NCI-H526 treated with DMSO at 0.1 percent for 48 hours (cell line): ENCODE data around the gene ACOT8.
"Not testable (repeated sequence)": the region's sequence is repeated elsewhere in the genome, so short reads cannot be mapped to it uniquely, and the experiment has no call there.

Experiments
- DNase-seq: peaks from one replicate; lab custom pipeline; 2025; lab: John Stamatoyannopoulos, UW

The ACOT8 gene

GRCh38 chr20:45857114-45857881 is at the start of gene ACOT8, which contains the start of gene ZSWIM3:
ACOT8 (minus strand) TSS chr20:45857392; CDS start chr20:45857315, 77 bp downstream.
ZSWIM3 (plus strand) TSS chr20:45857614; CDS start chr20:45857826, 212 bp downstream.
- DNase-seq = peak; percentile 99

GRCh38 chr20:45905505-45906079 is 48.4 kb upstream of the ACOT8 start:
- no peak for DNase-seq

GRCh38 chr20:45904583-45905504 is 47.7 kb upstream of the ACOT8 start:
- DNase-seq = no peak

GRCh38 chr20:45902199-45902701 is 45.1 kb upstream of the ACOT8 start:
- DNase-seq = no peak

- not testable (repeated sequence) for DNase-seq
Observed at GRCh38 chr20:45901332-45901731, 44.1 kb upstream of the ACOT8 start.

- no peak for DNase-seq
Observed at GRCh38 chr20:45899046-45899835, 42.0 kb upstream of the ACOT8 start.

- DNase-seq = no peak
Observed at GRCh38 chr20:45898285-45898684, 41.1 kb upstream of the ACOT8 start.

GRCh38 chr20:45897692-45898091 is 40.5 kb upstream of the ACOT8 start:
- no peak for DNase-seq

GRCh38 chr20:45897289-45897688 is 40.1 kb upstream of the ACOT8 start:
- no peak for DNase-seq

- DNase-seq = no peak
Observed at GRCh38 chr20:45896641-45897161, 39.5 kb upstream of the ACOT8 start.

GRCh38 chr20:45894797-45895196 is 37.6 kb upstream of the ACOT8 start:
- no peak for DNase-seq

GRCh38 chr20:45893831-45894230 is 36.6 kb upstream of the ACOT8 start:
- no peak for DNase-seq

- DNase-seq = no peak
Observed at GRCh38 chr20:45892828-45893500, 35.8 kb upstream of the ACOT8 start.

- no peak for DNase-seq
Observed at GRCh38 chr20:45892049-45892825, 35.0 kb upstream of the ACOT8 start.

- DNase-seq = peak; percentile 72
Observed at GRCh38 chr20:45890985-45891983, 34.1 kb upstream of the ACOT8 start, which contains the start of the genes CTSA and NEURL2. CTSA (plus strand) TSS chr20:45891335; CDS start chr20:45891569, 234 bp downstream. NEURL2 (minus strand) TSS chr20:45891208; CDS start chr20:45890991, 217 bp downstream.

GRCh38 chr20:45890077-45890984 is 33.1 kb upstream of the ACOT8 start:
- DNase-seq = peak; percentile 51

GRCh38 chr20:45888681-45889080 is 31.5 kb upstream of the ACOT8 start:
- DNase-seq = no peak
